GM21390 (cell line): ENCODE results near the gene KRT35.

Source experiments
- ATAC-seq: cut with Tn5 transposase; IDR thresholded peaks from one replicate; pipeline ENCODE4 v1.9.1; 2021; ENCODE audit not compliant: unreplicated experiment

Gene KRT35

GRCh38 chr17:41428591-41429291 is 52.2 kb downstream of the KRT35 start:
- ATAC-seq = no peak
